HL-60 (cell line): ENCODE results near the gene BMP8B.
"Not testable (repeated sequence)": the region's sequence is repeated elsewhere in the genome, so short reads cannot be mapped to it uniquely, and the experiment has no call there.

Experiments
- DNase-seq, 2 experiments: peaks; one replicate each; pipeline ENCODE4 v3.0.0-alpha.2; 2010 to 2020; ENCODE audit warnings: low read depth in 1 of 2, low spot score in 1 of 2
- H3K27ac ChIP-seq: fragments of 250-450 bp; sonication (Bioruptor Pico); replicated peaks from 2 replicates; pipeline ENCODE4 v1.5.1; 2020; ENCODE audit warnings: mild to moderate bottlenecking, moderate library complexity
- H3K27me3 ChIP-seq: fragments of 250-450 bp; sonication (Bioruptor Pico); 2 replicates; pipeline ENCODE4 v1.5.1; 2021; ENCODE audit warnings: mild to moderate bottlenecking, moderate library complexity; ENCODE audit not compliant: insufficient read depth, poor library complexity, severe bottlenecking
- H3K4me3 ChIP-seq: replicated peaks from 2 replicates; pipeline ENCODE4 v1.5.1; 2011; ENCODE audit warnings: mild to moderate bottlenecking, control low read depth, low read length; ENCODE audit not compliant: insufficient read depth
- CTCF ChIP-seq: IDR thresholded peaks from one replicate; pipeline ENCODE4 v1.5.1; 2011; ENCODE audit warnings: low read length, control low read depth, inconsistent platforms; ENCODE audit not compliant: insufficient read depth
- GABPA ChIP-seq: IDR thresholded peaks from 2 replicates; pipeline ENCODE4 v1.6.1; 2012; ENCODE audit warnings: low read depth
- POLR2AphosphoS5 ChIP-seq: IDR thresholded peaks from 2 replicates; pipeline ENCODE4 v1.6.1; 2012; ENCODE audit warnings: low read depth
- REST ChIP-seq: IDR thresholded peaks from 2 replicates; pipeline ENCODE4 v1.6.1; 2012; ENCODE audit warnings: low read depth; ENCODE audit not compliant: insufficient replicate concordance
- SPI1 ChIP-seq: IDR thresholded peaks from 2 replicates; pipeline ENCODE4 v1.6.1; 2012; ENCODE audit warnings: low read depth, mild to moderate bottlenecking, borderline replicate concordance

Gene BMP8B

DNA sequence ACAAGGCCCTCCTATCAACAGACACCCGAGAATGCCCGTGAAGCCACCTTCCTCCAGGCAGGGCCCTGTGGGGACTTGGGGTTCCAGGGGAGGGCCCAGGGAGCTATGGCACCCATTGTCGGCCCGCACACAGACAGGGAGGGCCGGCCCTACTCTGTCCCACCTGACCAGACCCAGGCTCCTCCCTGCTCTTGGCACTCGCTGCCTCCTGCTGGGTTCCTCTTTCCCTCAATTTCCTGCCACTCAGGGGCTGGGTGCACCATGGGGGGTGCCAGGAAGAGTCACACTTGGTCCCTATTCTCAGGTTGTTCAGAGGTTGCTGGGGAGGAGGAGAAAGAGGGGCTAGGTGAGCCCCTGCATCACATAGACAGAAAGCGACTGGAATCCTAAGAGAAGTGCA lies 9.5 kb downstream of the BMP8B start:
- TF ChIP-seq SPI1, result peak; percentile 46; the same call in 1 of the 2 replicates
- no peak for TF ChIP-seq POLR2AphosphoS5
- no peak for DNase-seq
- H3K27me3 ChIP-seq, result peaks cover 2% of the 10 kb centered on the region
- H3K4me3 ChIP-seq, result no peak overlapping the region
- H3K27ac ChIP-seq, result no peak overlapping the region

GRCh38 chr1:39778463-39779099 lies 10.1 kb downstream of the BMP8B start:
- not testable (repeated sequence) for H3K27ac ChIP-seq, H3K4me3 ChIP-seq, H3K27me3 ChIP-seq, DNase-seq

- H3K27me3 ChIP-seq, DNase-seq: not testable (repeated sequence)
Measured at GRCh38 chr1:39777896-39778295, 10.8 kb downstream of the BMP8B start.

GRCh38 chr1:39777306-39777705 lies 11.4 kb downstream of the BMP8B start:
- Histone ChIP-seq H3K27me3 (peaks cover 2% of the 10 kb centered on the region), H3K27ac (no peak overlapping the region), H3K4me3 (no peak overlapping the region)
- TF ChIP-seq REST (no peak), GABPA (no peak), CTCF (no peak), POLR2AphosphoS5 (no peak), SPI1 (no peak)
- no peak for DNase-seq

More at GRCh38 chr1:39777896-39778295, 10.8 kb downstream of the BMP8B start:
- not testable (repeated sequence) for H3K27ac ChIP-seq, H3K4me3 ChIP-seq

- H3K27ac ChIP-seq, result no peak overlapping the region
- DNase-seq, result no peak
Measured at GRCh38 chr1:39776886-39777285, 11.8 kb downstream of the BMP8B start.

More at GRCh38 chr1:39776886-39777285, 11.8 kb downstream of the BMP8B start:
- H3K27me3 ChIP-seq, result peaks cover 2% of the 10 kb centered on the region
- TF ChIP-seq GABPA (no peak), SPI1 (no peak), REST (no peak), CTCF (no peak), POLR2AphosphoS5 (no peak)
- H3K4me3 ChIP-seq, result no peak overlapping the region
